HL-60 (cell line): Measurements from ENCODE around the gene PRKAR2B.
A peak's percentile ranks its signal among the peaks of the same experiment; 100 is the strongest.
"Not testable (repeated sequence)": the region's sequence is repeated elsewhere in the genome, so short reads cannot be mapped to it uniquely, and the experiment has no call there.

ENCODE experiments used
- DNase-seq, 2 experiments: peaks; one replicate each; pipeline ENCODE4 v3.0.0-alpha.2; 2010 to 2020; ENCODE audit warnings: low read depth in 1 of 2, low spot score in 1 of 2
- H3K27ac ChIP-seq: fragments of 250-450 bp; sonication (Bioruptor Pico); replicated peaks from 2 replicates; pipeline ENCODE4 v1.5.1; 2020; ENCODE audit warnings: mild to moderate bottlenecking, moderate library complexity
- H3K27me3 ChIP-seq: fragments of 250-450 bp; sonication (Bioruptor Pico); 2 replicates; pipeline ENCODE4 v1.5.1; 2021; ENCODE audit warnings: mild to moderate bottlenecking, moderate library complexity; ENCODE audit not compliant: insufficient read depth, poor library complexity, severe bottlenecking
- H3K4me3 ChIP-seq: replicated peaks from 2 replicates; pipeline ENCODE4 v1.5.1; 2011; ENCODE audit warnings: mild to moderate bottlenecking, control low read depth, low read length; ENCODE audit not compliant: insufficient read depth
- GABPA ChIP-seq: IDR thresholded peaks from 2 replicates; pipeline ENCODE4 v1.6.1; 2012; ENCODE audit warnings: low read depth
- POLR2AphosphoS5 ChIP-seq: IDR thresholded peaks from 2 replicates; pipeline ENCODE4 v1.6.1; 2012; ENCODE audit warnings: low read depth
- SPI1 ChIP-seq: IDR thresholded peaks from 2 replicates; pipeline ENCODE4 v1.6.1; 2012; ENCODE audit warnings: low read depth, mild to moderate bottlenecking, borderline replicate concordance
- TF ChIP-seq, protein P1 (sequence below): IDR thresholded peaks from 2 replicates; pipeline ENCODE4 v1.6.1; 2012; ENCODE audit warnings: low read depth; ENCODE audit not compliant: insufficient replicate concordance
- TF ChIP-seq, protein P2 (sequence below): IDR thresholded peaks from one replicate; pipeline ENCODE4 v1.5.1; 2011; ENCODE audit warnings: low read length, control low read depth, inconsistent platforms; ENCODE audit not compliant: insufficient read depth

PRKAR2B gene

GRCh38 chr7:107138696-107139420 lies 94.4 kb downstream of the PRKAR2B start:
- Histone ChIP-seq H3K27ac (no peak overlapping the region), H3K27me3 (peaks cover 3% of the 10 kb centered on the region), H3K4me3 (no peak overlapping the region)
- no peak for TF ChIP-seq SPI1
- no peak for TF ChIP-seq POLR2AphosphoS5
- TF ChIP-seq, protein P1, sequence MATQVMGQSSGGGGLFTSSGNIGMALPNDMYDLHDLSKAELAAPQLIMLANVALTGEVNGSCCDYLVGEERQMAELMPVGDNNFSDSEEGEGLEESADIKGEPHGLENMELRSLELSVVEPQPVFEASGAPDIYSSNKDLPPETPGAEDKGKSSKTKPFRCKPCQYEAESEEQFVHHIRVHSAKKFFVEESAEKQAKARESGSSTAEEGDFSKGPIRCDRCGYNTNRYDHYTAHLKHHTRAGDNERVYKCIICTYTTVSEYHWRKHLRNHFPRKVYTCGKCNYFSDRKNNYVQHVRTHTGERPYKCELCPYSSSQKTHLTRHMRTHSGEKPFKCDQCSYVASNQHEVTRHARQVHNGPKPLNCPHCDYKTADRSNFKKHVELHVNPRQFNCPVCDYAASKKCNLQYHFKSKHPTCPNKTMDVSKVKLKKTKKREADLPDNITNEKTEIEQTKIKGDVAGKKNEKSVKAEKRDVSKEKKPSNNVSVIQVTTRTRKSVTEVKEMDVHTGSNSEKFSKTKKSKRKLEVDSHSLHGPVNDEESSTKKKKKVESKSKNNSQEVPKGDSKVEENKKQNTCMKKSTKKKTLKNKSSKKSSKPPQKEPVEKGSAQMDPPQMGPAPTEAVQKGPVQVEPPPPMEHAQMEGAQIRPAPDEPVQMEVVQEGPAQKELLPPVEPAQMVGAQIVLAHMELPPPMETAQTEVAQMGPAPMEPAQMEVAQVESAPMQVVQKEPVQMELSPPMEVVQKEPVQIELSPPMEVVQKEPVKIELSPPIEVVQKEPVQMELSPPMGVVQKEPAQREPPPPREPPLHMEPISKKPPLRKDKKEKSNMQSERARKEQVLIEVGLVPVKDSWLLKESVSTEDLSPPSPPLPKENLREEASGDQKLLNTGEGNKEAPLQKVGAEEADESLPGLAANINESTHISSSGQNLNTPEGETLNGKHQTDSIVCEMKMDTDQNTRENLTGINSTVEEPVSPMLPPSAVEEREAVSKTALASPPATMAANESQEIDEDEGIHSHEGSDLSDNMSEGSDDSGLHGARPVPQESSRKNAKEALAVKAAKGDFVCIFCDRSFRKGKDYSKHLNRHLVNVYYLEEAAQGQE = no peak
- TF ChIP-seq, protein P2, sequence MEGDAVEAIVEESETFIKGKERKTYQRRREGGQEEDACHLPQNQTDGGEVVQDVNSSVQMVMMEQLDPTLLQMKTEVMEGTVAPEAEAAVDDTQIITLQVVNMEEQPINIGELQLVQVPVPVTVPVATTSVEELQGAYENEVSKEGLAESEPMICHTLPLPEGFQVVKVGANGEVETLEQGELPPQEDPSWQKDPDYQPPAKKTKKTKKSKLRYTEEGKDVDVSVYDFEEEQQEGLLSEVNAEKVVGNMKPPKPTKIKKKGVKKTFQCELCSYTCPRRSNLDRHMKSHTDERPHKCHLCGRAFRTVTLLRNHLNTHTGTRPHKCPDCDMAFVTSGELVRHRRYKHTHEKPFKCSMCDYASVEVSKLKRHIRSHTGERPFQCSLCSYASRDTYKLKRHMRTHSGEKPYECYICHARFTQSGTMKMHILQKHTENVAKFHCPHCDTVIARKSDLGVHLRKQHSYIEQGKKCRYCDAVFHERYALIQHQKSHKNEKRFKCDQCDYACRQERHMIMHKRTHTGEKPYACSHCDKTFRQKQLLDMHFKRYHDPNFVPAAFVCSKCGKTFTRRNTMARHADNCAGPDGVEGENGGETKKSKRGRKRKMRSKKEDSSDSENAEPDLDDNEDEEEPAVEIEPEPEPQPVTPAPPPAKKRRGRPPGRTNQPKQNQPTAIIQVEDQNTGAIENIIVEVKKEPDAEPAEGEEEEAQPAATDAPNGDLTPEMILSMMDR = no peak
- no peak for TF ChIP-seq GABPA
- no peak for DNase-seq

GRCh38 chr7:107143875-107144274 lies 99.4 kb downstream of the PRKAR2B start:
- not testable (repeated sequence) for H3K4me3 ChIP-seq, DNase-seq, H3K27ac ChIP-seq, H3K27me3 ChIP-seq

DNA sequence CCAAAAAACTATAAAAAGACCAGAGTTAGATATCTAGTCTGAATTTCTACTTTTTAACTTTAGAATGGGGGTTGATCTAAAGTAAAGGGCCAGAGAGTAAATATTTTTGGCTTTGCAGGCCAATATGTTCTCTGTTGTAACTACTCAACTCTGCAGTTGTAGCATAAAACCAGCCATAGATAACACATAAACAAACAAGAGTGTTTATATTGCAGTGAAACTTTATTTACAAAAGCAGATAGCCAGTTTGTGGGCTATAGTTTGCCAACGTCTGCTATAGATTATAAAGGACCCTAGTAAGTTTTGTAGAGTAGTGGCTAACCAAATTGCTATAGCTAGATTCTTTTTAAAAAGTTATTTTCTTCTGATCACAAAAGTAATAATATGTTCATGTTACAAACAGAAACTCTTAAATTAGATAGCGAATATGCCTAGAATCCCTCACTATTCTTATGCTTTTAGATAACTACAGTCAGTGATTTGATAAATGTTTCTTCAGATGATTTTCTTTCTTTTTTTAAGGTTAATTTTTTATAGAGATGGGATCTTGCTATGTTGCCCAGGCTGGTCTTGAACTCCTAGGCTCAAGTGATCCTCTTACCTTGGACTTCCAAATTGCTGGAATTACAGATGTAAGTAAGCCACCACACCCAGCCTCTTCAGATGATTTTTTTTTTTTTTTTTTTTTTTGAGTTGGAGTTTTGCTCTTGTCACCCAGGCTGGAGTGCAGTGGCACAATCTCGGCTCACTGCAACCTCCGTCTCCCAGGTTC lies 100.7 kb downstream of the PRKAR2B start:
- Histone ChIP-seq H3K27me3 (no peaks in the 10 kb centered on the region), H3K4me3 (no peak overlapping the region), H3K27ac (no peak overlapping the region)
- TF ChIP-seq SPI1 = no peak
- TF ChIP-seq, protein P2 = no peak
- TF ChIP-seq, protein P1 = no peak
- TF ChIP-seq GABPA = no peak
- no peak for TF ChIP-seq POLR2AphosphoS5
- DNase-seq = no peak

DNA sequence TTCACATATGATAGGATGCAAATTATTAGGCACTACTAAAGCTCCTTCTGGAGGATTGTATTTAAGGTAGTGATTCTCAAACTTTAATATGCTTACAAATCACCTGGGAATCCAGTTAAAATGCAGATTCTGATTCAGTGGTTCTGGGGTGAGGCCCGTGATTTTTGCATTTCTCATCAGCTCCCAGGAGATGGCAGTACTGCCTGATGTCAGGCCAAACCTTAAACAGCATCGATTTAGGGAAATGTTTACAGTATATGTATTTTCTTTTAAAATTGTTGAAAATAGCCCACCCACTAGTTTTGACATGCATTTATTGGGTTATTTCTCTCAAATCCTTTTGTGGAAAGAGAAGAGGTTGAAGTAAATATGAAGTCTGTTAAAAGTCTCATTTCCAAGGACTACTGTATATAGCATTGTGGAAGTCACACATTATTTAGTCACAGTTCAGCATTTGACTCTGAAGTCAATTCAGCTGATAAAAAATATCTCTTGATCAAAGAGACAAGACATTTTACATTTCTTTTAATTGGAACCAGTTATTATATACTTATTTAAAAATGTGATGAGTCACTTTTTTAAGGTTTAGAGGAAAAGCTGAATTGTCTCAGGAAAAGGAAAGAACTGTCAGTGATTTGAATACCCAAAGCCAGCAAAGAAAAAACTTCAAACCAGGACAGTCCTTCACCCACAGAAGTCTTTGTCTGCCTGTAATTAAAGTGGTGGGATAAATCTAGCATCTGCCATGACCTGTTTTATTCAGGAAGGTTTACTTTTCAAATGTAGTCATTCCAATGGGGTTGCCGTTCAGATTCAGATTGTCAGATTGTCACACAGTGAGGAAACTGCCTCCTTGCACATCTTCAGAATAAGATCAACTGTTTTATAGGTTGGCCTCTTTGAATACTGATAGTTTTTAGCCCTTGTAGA lies 103.2 kb downstream of the PRKAR2B start:
- DNase-seq = peak in 1 of 2 experiments; percentile 7
- Histone ChIP-seq H3K4me3 (no peak overlapping the region), H3K27me3 (no peaks in the 10 kb centered on the region), H3K27ac (no peak overlapping the region)
- no peak for TF ChIP-seq GABPA
- TF ChIP-seq, protein P2 = peak; percentile 51
